H1 (cell line): ENCODE data around the gene NUDCD2. TPM values are rescaled to one million over a fixed set of nuclear protein-coding genes. Genes with fewer than 3 reads are reported as not detected.

Source experiments
- CTCF ChIA-PET: fragments of 300-600 bp; sonication (Branson Sonifier 250); formaldehyde crosslinking; loops from one replicate; lab custom pipeline; 2021; ENCODE audit not compliant: partially characterized antibody; lab: Charles Lee
- POLR2A ChIA-PET: fragments of 300-600 bp; sonication (Branson Sonifier 250); formaldehyde crosslinking; loops from one replicate; lab custom pipeline; 2021; ENCODE audit warnings: inconsistent platforms; ENCODE audit not compliant: partially characterized antibody; lab: Charles Lee
- DNase-seq, 2 experiments: peaks; one replicate each; pipeline versions ENCODE4 v3.0.0 to v3.0.0-alpha.2; 2010 to 2022; ENCODE audit warnings: low spot score in 2 of 2, low read depth in 1 of 2, mixed read lengths in 1 of 2
- FAIRE-seq: peaks from 2 replicates; lab custom pipeline; 2011; peaks lifted over from hg19 to GRCh38; lab: Jason Lieb, UNC
- H2AFZ ChIP-seq: 2 replicates; pipeline ENCODE4 v1.8.1; 2012; ENCODE audit warnings: low read length, inconsistent platforms
- H2AK5ac ChIP-seq: 2 replicates; pipeline ENCODE4 v1.6.1; 2013; ENCODE audit warnings: low read depth, low read length
- H2BK120ac ChIP-seq: replicated peaks from 2 replicates; pipeline ENCODE3; 2013; ENCODE audit warnings: low read depth, low read length, inconsistent platforms
- H2BK12ac ChIP-seq: 2 replicates; pipeline ENCODE4 v1.6.1; 2013; ENCODE audit warnings: low read depth, low read length
- H2BK15ac ChIP-seq: 2 replicates; pipeline ENCODE4 v1.6.1; 2013; ENCODE audit warnings: low read length
- H2BK20ac ChIP-seq: 2 replicates; pipeline ENCODE4 v1.6.1; 2013; ENCODE audit warnings: low read length
- H2BK5ac ChIP-seq: 2 replicates; pipeline ENCODE4 v1.6.1; 2013; ENCODE audit warnings: low read depth, low read length
- H3K14ac ChIP-seq: 2 replicates; pipeline ENCODE4 v1.6.1; 2013; ENCODE audit warnings: inconsistent platforms; ENCODE audit not compliant: insufficient read length
- H3K18ac ChIP-seq: 2 replicates; pipeline ENCODE4 v1.6.1; 2013; ENCODE audit warnings: low read length; ENCODE audit errors: extremely low read depth
- H3K23ac ChIP-seq: 2 replicates; pipeline ENCODE4 v1.6.1; 2013; ENCODE audit warnings: inconsistent platforms; ENCODE audit not compliant: insufficient read length
- H3K23me2 ChIP-seq: 2 replicates; pipeline ENCODE4 v1.6.1; 2013; ENCODE audit warnings: low read depth, low read length
- H3K27ac ChIP-seq: 2 replicates; pipeline ENCODE4 v1.6.1; 2011; ENCODE audit warnings: low read depth, low read length, inconsistent platforms
- H3K27me3 ChIP-seq, 4 experiments: replicated peaks in 1 of 4; 1 replicate in 1 of 4; 2 replicates in 3 of 4; pipeline versions ENCODE4 v1.6.1 to v1.8.1; 2011 to 2013; ENCODE audit warnings: low read length in 3 of 4, mild to moderate bottlenecking in 3 of 4, inconsistent platforms in 2 of 4, mixed read lengths in 2 of 4, moderate library complexity in 1 of 4; ENCODE audit not compliant: control insufficient read depth in 3 of 4, insufficient read depth in 3 of 4; ENCODE audit errors: extremely low read depth in 1 of 4
- H3K36me3 ChIP-seq, 4 experiments: 2 replicates each; pipeline versions ENCODE4 v1.6.1 to v1.8.1; 2011 to 2013; ENCODE audit warnings: mild to moderate bottlenecking in 4 of 4, low read length in 3 of 4, moderate library complexity in 2 of 4, control low read depth in 1 of 4, inconsistent platforms in 1 of 4; ENCODE audit not compliant: insufficient read depth in 4 of 4, control insufficient read depth in 2 of 4
- H3K4ac ChIP-seq: replicated peaks from 2 replicates; pipeline ENCODE3; 2013; ENCODE audit warnings: low read length, low read depth, mixed read lengths, inconsistent platforms; ENCODE audit not compliant: insufficient read length
- H3K4me1 ChIP-seq, 4 experiments: replicated peaks in 1 of 4; 1 replicate in 1 of 4; 2 replicates in 3 of 4; pipeline versions ENCODE4 v1.6.1 to v1.8.1; 2011 to 2013; ENCODE audit warnings: low read length in 3 of 4, inconsistent platforms in 2 of 4, mixed read lengths in 1 of 4; ENCODE audit not compliant: insufficient read depth in 4 of 4, control insufficient read depth in 3 of 4
- H3K4me2 ChIP-seq, 2 experiments: 2 replicates each; pipeline versions ENCODE4 v1.6.1 to v1.8.1; 2011 to 2013; ENCODE audit warnings: low read depth in 2 of 2, low read length in 2 of 2, control low read depth in 1 of 2, inconsistent platforms in 1 of 2, mild to moderate bottlenecking in 1 of 2; ENCODE audit not compliant: insufficient read depth in 1 of 2
- H3K4me3 ChIP-seq, 4 experiments: fragments of 200-600, 300-600 bp in 1 of 4; sonication (generic), shearing (Covaris generic), sonication (Bioruptor Twin) in 1 of 4; 2 replicates each; pipeline versions ENCODE4 v1.5.1 to v1.8.1; 2011 to 2016; ENCODE audit warnings: low read length in 4 of 4, low read depth in 3 of 4, control low read depth in 2 of 4, inconsistent platforms in 2 of 4, mild to moderate bottlenecking in 2 of 4, mixed read lengths in 1 of 4, moderate library complexity in 1 of 4; ENCODE audit not compliant: insufficient read depth in 2 of 4; ENCODE audit errors: extremely low read depth in 1 of 4
- H3K56ac ChIP-seq: replicated peaks from 2 replicates; pipeline ENCODE3; 2013; ENCODE audit warnings: low read depth, mild to moderate bottlenecking, mixed read lengths, low read length, inconsistent platforms; ENCODE audit not compliant: insufficient read length
- H3K79me1 ChIP-seq: 2 replicates; pipeline ENCODE4 v1.6.1; 2013; ENCODE audit warnings: low read depth, low read length, control low read depth
- H3K79me2 ChIP-seq, 2 experiments: 2 replicates each; pipeline versions ENCODE4 v1.6.1 to v1.8.1; 2012 to 2013; ENCODE audit warnings: low read length in 2 of 2, mild to moderate bottlenecking in 2 of 2, inconsistent platforms in 1 of 2; ENCODE audit not compliant: insufficient read depth in 2 of 2, control insufficient read depth in 1 of 2
- H3K9ac ChIP-seq, 4 experiments: replicated peaks in 1 of 4; 1 replicate in 1 of 4; 2 replicates in 3 of 4; pipeline versions ENCODE4 v1.6.1 to v1.8.1; 2011 to 2013; ENCODE audit warnings: low read depth in 3 of 4, low read length in 3 of 4, control low read depth in 2 of 4, mild to moderate bottlenecking in 2 of 4, moderate library complexity in 2 of 4, inconsistent platforms in 1 of 4; ENCODE audit errors: extremely low read depth in 1 of 4
- H3K9me3 ChIP-seq, 2 experiments: 2 replicates each; pipeline versions ENCODE4 v1.6.1 to v1.8.1; 2012 to 2013; ENCODE audit warnings: mild to moderate bottlenecking in 2 of 2, moderate library complexity in 2 of 2, control low read depth in 1 of 2, inconsistent platforms in 1 of 2, low read depth in 1 of 2, low read length in 1 of 2, mixed read lengths in 1 of 2; ENCODE audit not compliant: insufficient read depth in 2 of 2
- H4K20me1 ChIP-seq, 2 experiments: replicated peaks in 1 of 2; 2 replicates each; pipeline versions ENCODE3 to v1.8.1; 2011 to 2013; ENCODE audit warnings: inconsistent platforms in 2 of 2, low read length in 2 of 2, mild to moderate bottlenecking in 1 of 2; ENCODE audit not compliant: insufficient read depth in 2 of 2, control insufficient read depth in 1 of 2
- H4K5ac ChIP-seq: 2 replicates; pipeline ENCODE4 v1.6.1; 2013; ENCODE audit warnings: low read length, low read depth, mixed read lengths, inconsistent platforms; ENCODE audit not compliant: insufficient read length
- H4K8ac ChIP-seq: 2 replicates; pipeline ENCODE4 v1.8.0; 2013; ENCODE audit warnings: mild to moderate bottlenecking, moderate library complexity, low read length, inconsistent platforms; ENCODE audit not compliant: insufficient read depth; ENCODE audit errors: extremely low read depth
- H4K91ac ChIP-seq: replicated peaks from 2 replicates; pipeline ENCODE3; 2013; ENCODE audit warnings: low read length, mixed read lengths, inconsistent platforms; ENCODE audit not compliant: insufficient read length
- ASH2L ChIP-seq: fragments of 200-600, 300-600 bp; sonication (generic); IDR thresholded peaks from one replicate; pipeline ENCODE4 v1.7.1; 2017; ENCODE audit warnings: low read length
- CREB1 ChIP-seq: IDR thresholded peaks from 2 replicates; pipeline ENCODE4 v1.6.1; 2012; ENCODE audit warnings: inconsistent platforms
- HDAC2 ChIP-seq, 2 experiments: fragments of 300-600 bp in 1 of 2; sonication (generic) in 1 of 2; IDR thresholded peaks; 2 replicates each; pipeline ENCODE4 v1.6.1; 2011 to 2012; ENCODE audit warnings: low read depth in 2 of 2, low read length in 2 of 2, mild to moderate bottlenecking in 2 of 2, moderate library complexity in 2 of 2, borderline replicate concordance in 1 of 2, inconsistent platforms in 1 of 2
- KDM4A ChIP-seq: IDR thresholded peaks from one replicate; pipeline ENCODE4 v1.7.1; 2012; ENCODE audit warnings: low read depth, mild to moderate bottlenecking, moderate library complexity, low read length, inconsistent platforms; ENCODE audit not compliant: severe bottlenecking
- KDM5A ChIP-seq: fragments of 200-600 bp; IDR thresholded peaks from 2 replicates; pipeline ENCODE4 v1.7.1; 2012; ENCODE audit warnings: mild to moderate bottlenecking, low read length, inconsistent platforms, mixed read lengths
- RAD21 ChIP-seq, 2 experiments: IDR thresholded peaks in 1 of 2; conservative IDR thresholded peaks in 1 of 2; 2 replicates each; pipeline ENCODE4 v1.6.1; 2011; ENCODE audit warnings: low read depth in 2 of 2, low read length in 2 of 2, improper control_type of control experiment in 1 of 2, inconsistent platforms in 1 of 2, mild to moderate bottlenecking in 1 of 2, moderate library complexity in 1 of 2
- SAP30 ChIP-seq: fragments of 300-600 bp; sonication (generic); IDR thresholded peaks from 2 replicates; pipeline ENCODE4 v1.7.1; 2012; ENCODE audit warnings: low read length, moderate library complexity, mild to moderate bottlenecking, inconsistent platforms; ENCODE audit not compliant: insufficient read depth, insufficient replicate concordance
- SIN3A ChIP-seq, 2 experiments: IDR thresholded peaks in 1 of 2; conservative IDR thresholded peaks in 1 of 2; 2 replicates each; pipeline ENCODE4 v1.6.1; 2011 to 2012; ENCODE audit warnings: low read length in 2 of 2, improper control_type of control experiment in 1 of 2, low read depth in 1 of 2, mild to moderate bottlenecking in 1 of 2
- SP1 ChIP-seq: IDR thresholded peaks from 2 replicates; pipeline ENCODE4 v1.6.1; 2011; ENCODE audit warnings: low read depth, low read length
- TEAD4 ChIP-seq: IDR thresholded peaks from 2 replicates; pipeline ENCODE4 v1.6.1; 2012; ENCODE audit warnings: low read depth, low read length, inconsistent platforms, mixed read lengths
- WGBS, 2 experiments: shearing (Covaris generic) in 1 of 2; methylation state at CpG; one replicate each; pipeline versions ENCODE4 v1.1.6 to v1.1.7; 2013 to 2015; ENCODE audit warnings: low lambda C conversion rate in 2 of 2, mixed read lengths in 2 of 2, inconsistent platforms in 1 of 2, low coverage in 1 of 2, missing lambda C conversion rate in 1 of 2; ENCODE audit not compliant: insufficient replicate concordance in 2 of 2, insufficient coverage in 1 of 2, insufficient read length in 1 of 2; ENCODE audit errors: extremely low coverage in 1 of 2, missing lambda C conversion rate in 1 of 2; 5-methylcytosine and 5-hydroxymethylcytosine counted together
- polyA plus RNA-seq, 7 experiments: library from polyadenylated mRNA; depleted of rRNA in 3 of 7; stranded (reverse) in 5 of 7; unstranded in 2 of 7; fragments of >200 nt in 5 of 7; fragments of 200-250 nt in 2 of 7; gene quantifications; 1 replicate in 5 of 7; 2 replicates in 1 of 7; 4 replicates in 1 of 7; pipeline versions ENCODE4 v1.2.1 to v1.2.3, GENCODE V29; 2011 to 2013; ENCODE audit warnings: missing spikeins in 2 of 7, mixed read lengths in 2 of 7
- total RNA-seq: library from RNA; stranded (reverse); fragmentation: NEBNext Ultra II Directional; extraction: Animal tissue kit (Norgen Biotek cat#: 25700); gene quantifications from 2 replicates; pipeline ENCODE4 v1.2.1, GENCODE V29; 2021

The NUDCD2 gene
- total and polyA plus RNA-seq, 2 of the 8 experiments (the other 6 are each of a cell fraction or from before 2014, with no cell fraction given): 12.2 to 59.5 TPM

- peak within 1 kb of the TSS; percentile 90 for H3K56ac ChIP-seq
- H3K14ac ChIP-seq: no peak within 1 kb of the TSS
- H3K4ac ChIP-seq: peak within 1 kb of the TSS; percentile 91
- H4K8ac ChIP-seq: peak within 1 kb of the TSS; percentile 93
- peak within 1 kb of the TSS; percentile 90 to 100 for H3K4me2 ChIP-seq
- peaks cover 0 to 9% (median 5%) of the 10 kb centered on the region in 4 experiments; a peak in 4 of 7 replicates for H3K4me1 ChIP-seq
- no peak for FAIRE-seq
- peak within 1 kb of the TSS; percentile 12 for H3K23ac ChIP-seq
- H3K9me3 ChIP-seq: no peaks in the 10 kb centered on the region
- no peak within 1 kb of the TSS for H2BK15ac ChIP-seq
- peak within 1 kb of the TSS; percentile 83 for H2BK5ac ChIP-seq
- peaks cover 12 to 29% of the 10 kb centered on the region in 2 experiments for H4K20me1 ChIP-seq
- H2BK12ac ChIP-seq: no peak within 1 kb of the TSS; the same call in 1 of the 2 replicates
- no peaks in the 10 kb centered on the region for H3K79me1 ChIP-seq
- H3K79me2 ChIP-seq: peaks cover 28 to 68% of the 10 kb centered on the region in 2 experiments
- H3K27me3 ChIP-seq: no peaks in the 10 kb centered on the region
- peaks cover 12% of the 10 kb centered on the region for H3K23me2 ChIP-seq
- peak within 1 kb of the TSS; percentile 67 to 98 (median 89) for H3K4me3 ChIP-seq
- H3K9ac ChIP-seq: peak within 1 kb of the TSS; percentile 90 to 99 (median 96)
- CTCF ChIA-PET: interaction anchor here (0.7 to 1.8 kb wide), 5 partner anchors 10 to 47 kb away, joined by 3 to 5 read pairs (median 4); no protein-coding TSS in a partner anchor
- peak within 1 kb of the TSS; percentile 78 for H2AK5ac ChIP-seq
- peak; percentile 73 to 89 for DNase-seq
- peak within 1 kb of the TSS; percentile 93 for H3K18ac ChIP-seq
- H2AFZ ChIP-seq: no peak within 1 kb of the TSS
- H4K5ac ChIP-seq: peak within 1 kb of the TSS; percentile 85
- POLR2A ChIA-PET: interaction anchor here (0.7 to 4.6 kb wide), 13 partner anchors 9 to 1013 kb away, joined by 3 to 76 read pairs (median 4); partner anchors contain the start of genes CCNG1, HMMR and NUDCD2
- WGBS, 2 experiments: 2% methylated on average over 59 of the region's 64 CpGs; no CpG with 5 or more reads in 1 of the 2 experiments
- H2BK120ac ChIP-seq: peak within 1 kb of the TSS; percentile 95
- H4K91ac ChIP-seq: peak within 1 kb of the TSS; percentile 52
- peak within 1 kb of the TSS; percentile 89 for H3K27ac ChIP-seq
- 0 out of 2 replicates have a peak within 1 kb of the TSS, but pooled peaks have one; percentile 13 for H2BK20ac ChIP-seq
- H3K36me3 ChIP-seq: no peaks in the 10 kb centered on the region
- TF ChIP-seq SIN3A (conservative IDR thresholded peaks at IDR 0.05 in 1 of 2, IDR thresholded peaks at IDR 0.05 in 1 of 2; ENCODE audit: low read depth in 1 of 2, low read length in 2 of 2) (peak; percentile 10 to 74; a peak in 3 of 4 replicates), CREB1 (peak; percentile 63), SAP30 (peak; percentile 37), SP1 (peak; percentile 30), RAD21 (IDR thresholded peaks at IDR 0.05 in 1 of 2, conservative IDR thresholded peaks at IDR 0.05 in 1 of 2; ENCODE audit: low read depth in 2 of 2, low read length in 2 of 2) (peak in 1 of 2 experiments; percentile 17; a peak in 1 of 4 replicates), KDM4A (peak; percentile 58), TEAD4 (no peak), HDAC2 (IDR thresholded peaks at IDR 0.05; ENCODE audit: borderline replicate concordance in 1 of 2, low read depth in 2 of 2, low read length in 2 of 2) (0 out of 4 replicates have a peak, but pooled peaks of 1 of the 2 experiments have one; percentile 23), ASH2L (peak; percentile 87), KDM5A (0 out of 2 replicates have a peak, but pooled peaks have one; percentile 22)
These were observed 45.6 kb upstream of the NUDCD2 start, which contains the start of gene MAT2B for GRCh38 chr5:163505368-163506094. TSS of gene MAT2B (plus strand) at chr5:163505619. CDS start at chr5:163505687, 68 bp downstream.
